IPS DF 19.7 (cell line): Measurements from ENCODE around the gene SHC2.
"Not testable (repeated sequence)": the region's sequence is repeated elsewhere in the genome, so short reads cannot be mapped to it uniquely, and the experiment has no call there.

Experiments
- DNase-seq: peaks from one replicate; pipeline ENCODE4 v3.0.0-alpha.2; 2013; ENCODE audit warnings: low read depth, low spot score

Gene SHC2

DNA sequence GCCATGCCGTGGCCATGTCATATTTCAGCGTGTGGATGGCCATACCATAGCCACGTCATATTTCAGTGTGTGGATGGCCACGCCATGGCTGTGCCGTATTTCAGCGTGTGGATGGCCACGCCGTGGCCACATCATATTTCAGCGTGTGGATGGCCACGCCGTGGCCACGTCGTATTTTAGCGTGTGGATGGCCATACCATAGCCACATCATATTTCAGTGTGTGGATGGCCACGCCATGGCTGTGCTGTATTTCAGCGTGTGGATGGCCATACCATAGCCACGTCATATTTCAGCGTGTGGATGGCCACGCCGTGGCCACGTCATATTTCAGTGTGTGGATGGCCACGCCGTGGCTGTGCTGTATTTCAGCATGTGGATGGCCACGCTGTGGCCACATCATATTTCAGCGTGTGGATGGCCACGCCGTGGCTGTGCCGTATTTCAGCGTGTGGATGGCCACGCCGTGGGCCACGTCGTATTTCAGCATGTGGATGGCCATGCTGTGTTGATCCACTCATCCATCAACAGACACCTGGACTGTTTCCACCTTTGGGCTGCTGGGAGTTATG, 9.8 kb downstream of the SHC2 start:
- not testable (repeated sequence) for DNase-seq

- no peak for DNase-seq
Measured at GRCh38 chr19:449916-450315, 10.9 kb downstream of the SHC2 start.

DNA sequence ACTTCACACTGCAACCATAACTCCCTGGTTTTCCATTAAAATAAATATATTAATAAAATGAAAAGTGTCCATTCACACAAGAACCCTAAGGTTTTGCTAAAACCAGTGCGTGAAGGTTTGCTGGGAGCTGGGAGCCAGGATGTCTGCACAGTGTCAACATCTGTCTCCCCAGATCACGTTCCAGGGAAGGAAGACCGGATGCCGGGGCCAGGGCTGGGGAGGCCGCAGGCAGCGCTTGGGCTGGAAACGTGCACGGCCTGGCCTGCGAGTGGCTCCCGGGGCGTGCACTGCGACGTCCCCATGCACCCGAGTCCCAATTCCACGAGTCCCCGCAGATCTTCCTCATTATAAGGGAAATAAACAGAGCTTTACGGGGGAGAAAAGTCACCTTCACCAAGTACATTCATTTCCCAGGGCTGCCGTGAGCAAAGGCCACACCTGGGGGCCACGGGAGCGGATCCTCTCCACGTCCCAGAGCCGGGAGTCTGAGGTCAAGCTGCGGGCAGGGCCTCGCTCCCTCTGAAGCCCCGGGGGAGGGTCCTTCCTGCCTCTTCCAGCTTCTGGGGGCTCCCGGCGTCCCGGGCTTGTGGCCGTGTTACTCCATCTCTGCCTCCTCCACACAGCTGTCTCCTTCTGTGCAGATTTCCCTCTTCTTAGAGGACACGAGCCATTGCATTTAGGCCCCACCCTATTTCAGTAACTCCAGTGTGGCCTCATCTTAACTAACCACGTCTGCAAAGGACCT, 12.8 kb downstream of the SHC2 start:
- DNase-seq = no peak

GRCh38 chr19:447064-447426, 13.8 kb downstream of the SHC2 start:
- DNase-seq = no peak

GRCh38 chr19:444677-445210, 16.1 kb downstream of the SHC2 start:
- no peak for DNase-seq

GRCh38 chr19:443005-443404, 17.8 kb downstream of the SHC2 start:
- no peak for DNase-seq

- no peak for DNase-seq
Measured at GRCh38 chr19:442085-442484, 18.7 kb downstream of the SHC2 start.

DNA sequence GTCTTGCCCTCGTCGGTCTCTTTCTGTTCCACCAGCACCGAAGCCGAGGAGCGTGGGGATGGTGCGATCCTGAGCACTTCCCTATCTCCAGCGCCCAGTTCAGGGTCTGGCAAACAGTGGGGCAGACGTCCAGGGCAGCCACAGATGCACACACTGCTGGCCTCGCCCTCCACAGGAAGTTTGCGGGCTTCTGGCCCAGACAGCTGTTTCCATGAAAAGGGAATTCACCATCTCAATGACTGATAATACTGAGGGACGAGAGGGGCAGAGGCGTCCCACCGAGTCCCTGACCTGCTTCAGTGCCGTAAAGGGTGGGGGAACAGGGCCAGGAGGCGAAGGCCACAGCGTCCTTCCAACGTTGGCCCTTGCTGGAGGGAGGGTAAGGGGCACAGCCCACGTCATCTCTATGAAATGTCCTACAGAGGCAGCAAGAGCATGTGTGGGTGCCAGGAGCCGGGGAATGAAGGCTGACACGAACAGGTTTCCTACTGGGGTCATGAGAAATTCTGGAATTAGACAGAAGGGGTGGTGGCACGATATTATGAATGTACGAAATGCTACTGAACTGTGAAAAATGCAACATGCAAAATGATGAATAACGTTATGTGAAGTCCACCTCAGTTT, 19.5 kb downstream of the SHC2 start:
- no peak for DNase-seq

DNA sequence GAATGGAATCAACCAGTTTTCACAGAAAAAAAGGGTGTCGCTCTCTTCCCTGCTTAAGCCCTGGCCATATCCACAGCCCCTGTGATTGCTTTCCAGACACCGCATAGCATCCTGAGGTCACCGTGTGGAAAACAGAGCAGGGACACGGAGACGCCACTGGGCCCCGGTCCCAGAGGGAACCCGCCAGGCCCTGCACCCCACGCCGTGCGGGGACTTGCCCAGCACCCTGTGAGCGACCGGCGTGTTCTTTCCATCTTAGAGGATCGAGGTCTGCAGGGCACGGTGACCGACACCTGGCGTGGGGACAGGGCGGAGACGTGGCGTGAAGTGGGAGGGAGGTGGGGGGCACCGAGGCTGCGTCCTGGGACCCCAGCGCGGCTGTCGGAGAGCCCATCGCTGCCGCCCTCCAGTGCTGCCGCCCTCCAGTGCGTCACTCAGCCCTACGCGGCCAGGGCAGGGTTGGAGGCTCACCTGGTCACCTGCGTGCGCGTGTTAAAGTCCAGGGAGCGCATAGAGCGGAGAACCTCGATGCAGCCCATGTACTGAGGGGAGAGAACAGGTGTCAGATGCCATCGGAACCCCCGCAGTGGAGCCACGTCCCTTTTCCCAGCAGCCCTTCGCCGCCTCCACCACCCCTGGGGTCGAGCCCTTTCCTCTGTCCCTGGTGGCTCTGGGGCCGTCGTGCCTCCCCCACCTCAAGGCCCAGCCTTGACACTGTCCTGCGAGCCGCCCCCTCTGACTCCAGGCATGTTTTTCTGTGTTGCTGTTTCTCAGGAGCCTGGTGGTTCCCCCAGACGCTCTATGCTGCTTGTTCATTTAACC, 20.2 kb downstream of the SHC2 start:
- DNase-seq = no peak

GRCh38 chr19:439167-439900, 21.5 kb downstream of the SHC2 start:
- DNase-seq = no peak

DNA sequence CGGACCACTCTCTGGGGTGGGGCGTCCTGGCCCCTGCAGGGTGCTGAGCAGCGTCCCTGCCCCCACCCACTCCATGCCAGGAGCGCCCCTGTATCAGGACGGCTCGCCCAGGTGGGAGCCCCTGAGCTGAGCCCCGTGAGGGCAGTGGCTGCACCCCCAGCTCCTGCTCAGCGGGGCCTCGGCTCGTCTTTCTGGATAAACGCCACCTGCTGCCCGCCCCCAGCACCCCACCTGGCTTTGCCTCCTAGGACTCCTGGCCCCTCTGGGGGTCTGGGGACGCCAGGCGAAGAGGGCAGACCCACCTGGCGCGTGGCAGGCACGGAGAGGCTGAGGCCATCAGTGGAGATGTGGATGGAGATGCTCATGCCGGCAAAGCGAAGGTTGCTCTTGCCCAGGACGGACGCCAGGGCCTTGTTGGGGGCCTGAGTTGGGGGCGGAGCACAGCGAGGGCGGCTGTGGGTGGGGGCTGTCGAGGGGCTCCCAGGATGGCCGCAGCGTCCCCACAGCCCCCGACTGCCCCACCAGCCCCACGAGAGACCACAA, 22.3 kb downstream of the SHC2 start:
- no peak for DNase-seq

DNA sequence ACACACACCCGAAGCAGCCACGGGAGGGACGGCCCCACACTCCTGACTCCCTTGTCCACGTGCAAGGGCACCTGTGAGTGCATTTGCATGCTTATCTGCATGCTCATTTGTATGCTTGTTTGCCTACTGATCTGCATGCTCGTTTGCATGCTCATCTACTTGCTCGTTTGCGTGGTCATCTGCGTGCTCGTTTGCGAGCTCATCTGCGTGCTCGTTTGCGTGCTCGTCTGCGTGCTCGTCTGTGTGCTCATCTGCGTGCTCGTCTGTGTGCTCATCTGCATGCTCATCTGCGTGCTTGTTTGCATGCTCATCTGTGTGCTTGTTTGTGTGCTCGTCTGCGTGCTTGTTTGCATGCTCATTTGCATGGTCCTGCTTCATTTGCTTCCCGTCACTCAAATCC, 23.8 kb downstream of the SHC2 start:
- DNase-seq = no peak

- no peak for DNase-seq
Measured at GRCh38 chr19:436413-436950, 24.4 kb downstream of the SHC2 start.

- no peak for DNase-seq
Measured at GRCh38 chr19:435707-436412, 25.0 kb downstream of the SHC2 start.

DNA sequence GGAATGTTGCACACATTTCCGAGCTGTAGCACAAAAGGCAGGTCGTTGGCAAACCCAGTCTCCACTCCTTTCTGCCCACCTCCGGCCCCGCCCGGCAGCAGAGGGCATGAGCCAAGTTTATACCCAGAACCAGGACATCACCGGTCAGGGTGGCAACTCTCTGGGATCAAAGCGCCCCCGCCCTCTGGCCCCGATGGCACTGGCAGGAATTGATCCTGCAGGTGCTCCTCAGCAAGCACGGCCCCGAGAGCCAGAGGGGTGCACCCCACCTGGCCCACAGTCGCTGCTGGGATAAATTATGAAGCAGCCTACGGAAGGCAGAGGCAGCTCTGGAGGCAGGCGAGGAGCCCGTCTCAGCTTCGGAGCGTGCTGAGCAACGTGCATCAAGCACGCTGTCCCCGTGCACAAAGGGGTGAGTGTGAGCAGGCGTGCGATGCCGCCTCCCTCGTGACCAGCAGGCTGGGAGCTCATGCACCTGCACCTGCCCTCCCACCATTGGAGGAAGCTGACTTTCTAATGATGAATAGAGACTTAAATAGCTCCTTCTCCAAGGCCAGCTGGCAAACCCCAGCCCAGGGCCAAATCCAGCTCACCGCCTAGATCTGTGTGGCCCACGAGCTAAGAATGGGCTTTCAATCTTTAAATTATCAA, 25.7 kb downstream of the SHC2 start:
- DNase-seq = no peak

DNA sequence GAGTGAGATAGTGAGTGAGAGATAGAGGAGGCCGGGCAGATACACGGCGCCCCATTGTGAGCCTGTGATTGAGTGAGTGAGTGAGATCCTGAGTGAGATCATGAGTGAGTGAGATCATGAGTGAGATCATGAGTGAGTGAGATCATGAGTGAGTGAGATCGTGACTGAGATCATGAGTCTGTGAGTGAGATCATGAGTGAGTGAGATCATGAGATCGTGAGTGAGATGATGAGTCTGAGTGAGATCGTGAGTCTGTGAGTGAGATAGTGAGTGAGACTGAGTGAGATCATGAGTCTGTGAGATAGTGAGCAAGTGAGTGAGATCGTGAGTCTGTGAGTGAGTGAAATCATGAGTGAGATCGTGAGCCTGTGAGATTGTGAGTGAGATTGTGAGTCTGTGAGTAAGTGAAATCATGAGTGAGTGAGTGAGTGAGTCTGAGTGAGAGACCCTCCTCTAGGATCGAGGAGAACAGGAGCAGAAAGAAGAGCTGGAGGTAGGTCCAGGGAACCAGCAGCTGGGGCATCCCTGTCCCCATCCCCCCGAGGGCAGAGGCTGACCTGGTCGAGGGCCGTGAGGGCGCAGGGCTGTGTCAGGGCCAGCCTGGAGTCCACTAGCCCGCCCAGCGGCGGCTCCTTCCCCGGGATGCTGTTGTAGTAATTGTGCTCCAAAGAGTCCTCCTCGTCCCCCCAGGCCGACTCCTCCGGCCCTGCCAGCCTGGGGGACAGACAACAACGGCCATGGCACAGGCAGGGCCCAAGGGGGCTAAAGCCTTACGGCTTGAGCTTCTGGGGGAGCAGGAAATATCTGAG, 26.5 kb downstream of the SHC2 start:
- DNase-seq = no peak

- DNase-seq = no peak
Measured at GRCh38 chr19:430701-431100, 30.1 kb downstream of the SHC2 start.

GRCh38 chr19:428149-428548, 32.7 kb downstream of the SHC2 start:
- DNase-seq = no peak

DNA sequence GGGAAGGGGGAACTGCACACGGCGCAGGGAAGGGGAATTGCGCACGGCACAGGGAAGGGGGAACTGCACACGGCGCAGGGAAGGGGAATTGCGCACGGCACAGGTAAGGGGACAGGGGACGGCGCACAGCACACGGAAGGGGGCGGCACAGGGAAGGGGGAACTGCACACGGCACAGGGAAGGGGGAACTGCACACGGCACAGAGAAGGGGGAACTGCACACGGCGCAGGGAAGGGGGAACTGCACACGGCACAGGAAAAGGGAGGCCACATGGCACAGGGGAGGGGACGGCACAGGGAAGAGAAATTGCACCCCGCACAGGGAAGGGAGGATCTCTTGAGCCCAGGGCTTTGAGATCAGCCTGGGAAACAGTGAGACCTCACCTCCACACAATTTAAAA, 33.2 kb downstream of the SHC2 start:
- DNase-seq = not testable (repeated sequence)
